NCI-H1694 treated with DMSO at 0.1 percent for 48 hours (cell line): ENCODE data around the gene MAP1B.
"Not testable (repeated sequence)": the region's sequence is repeated elsewhere in the genome, so short reads cannot be mapped to it uniquely, and the experiment has no call there.

Experiments used
- DNase-seq: peaks from one replicate; lab custom pipeline; 2025; lab: John Stamatoyannopoulos, UW

MAP1B gene

DNA sequence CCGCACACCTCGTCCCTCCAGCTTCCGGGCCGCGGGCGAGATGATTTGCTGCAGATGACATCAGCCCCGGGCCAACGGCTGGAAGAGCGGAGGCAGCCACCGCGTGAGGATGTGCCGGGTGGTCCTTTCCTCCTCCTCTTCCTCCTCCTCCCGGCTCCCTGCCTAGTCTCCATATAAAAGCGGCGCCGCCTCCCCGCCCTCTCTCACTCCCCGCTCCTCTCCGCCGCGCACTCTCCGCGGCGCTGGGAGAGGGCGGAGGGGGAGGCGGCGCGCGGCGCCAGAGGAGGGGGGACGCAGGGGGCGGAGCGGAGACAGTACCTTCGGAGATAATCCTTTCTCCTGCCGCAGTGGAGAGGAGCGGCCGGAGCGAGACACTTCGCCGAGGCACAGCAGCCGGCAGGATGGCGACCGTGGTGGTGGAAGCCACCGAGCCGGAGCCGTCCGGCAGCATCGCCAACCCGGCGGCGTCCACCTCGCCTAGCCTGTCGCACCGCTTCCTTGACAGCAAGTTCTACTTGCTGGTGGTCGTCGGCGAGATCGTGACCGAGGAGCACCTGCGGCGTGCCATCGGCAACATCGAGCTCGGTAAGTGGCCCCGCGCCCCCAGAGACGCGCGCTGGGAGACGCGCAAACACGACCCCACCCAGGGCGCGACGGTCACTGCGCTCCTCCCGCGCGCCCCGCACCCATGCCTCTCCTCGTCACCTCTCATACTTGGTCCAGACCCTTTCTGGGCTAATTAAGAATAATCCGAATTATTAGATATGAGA is at the start of gene MAP1B:
MAP1B (plus strand) TSS at position 345 of the 770 bp plus-strand sequence; CDS start at position 402, 57 bp downstream.
- DNase-seq: peak; percentile 84

DNA sequence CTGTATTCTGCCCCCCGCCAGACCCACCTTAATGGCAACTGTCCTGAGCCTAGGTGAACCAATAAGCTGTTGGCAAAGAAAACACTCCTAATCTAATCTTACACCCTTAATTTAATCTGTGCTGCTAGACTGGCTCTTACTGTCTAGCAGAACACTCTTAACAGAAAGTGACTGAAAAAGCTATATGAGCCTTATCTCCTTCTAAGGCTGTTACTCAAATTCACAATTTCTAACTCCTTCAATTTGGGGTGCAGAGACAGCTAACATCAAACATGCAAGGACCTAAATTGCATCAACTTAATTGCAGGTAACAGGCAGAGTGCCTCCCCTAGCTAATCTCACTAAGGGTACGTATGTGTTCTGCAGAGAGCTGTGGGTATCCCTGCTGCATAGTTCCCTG is 49.5 kb upstream of the MAP1B start:
- DNase-seq: no peak

DNA sequence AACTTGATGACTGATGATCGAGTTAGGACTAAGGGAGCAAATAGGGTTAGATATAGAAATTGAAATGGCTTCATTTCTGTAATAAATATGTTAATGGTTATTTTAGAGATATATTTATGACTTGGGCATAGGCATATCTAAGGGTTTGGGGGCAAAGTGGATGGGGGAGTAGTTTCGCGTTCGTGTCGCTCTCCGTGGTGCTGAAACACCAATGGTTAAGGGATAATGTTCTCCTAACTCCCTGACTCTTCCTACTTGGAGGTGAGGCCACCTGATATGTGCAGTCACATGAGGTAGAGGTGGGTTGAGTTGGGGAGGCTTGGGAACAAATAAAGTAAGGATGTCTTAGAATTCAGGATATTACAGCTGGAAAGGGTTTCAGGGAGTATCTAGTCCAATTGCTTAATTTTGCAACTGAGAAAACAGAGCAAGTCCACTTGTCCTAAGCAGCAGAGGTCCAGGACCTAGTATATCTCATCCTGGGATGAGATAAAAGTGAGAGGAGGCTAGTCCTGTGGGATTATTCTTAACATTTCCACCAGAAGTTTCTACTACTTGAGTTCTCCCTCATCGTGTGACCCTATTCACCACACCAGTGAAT is 44.0 kb upstream of the MAP1B start:
- DNase-seq: no peak

DNA sequence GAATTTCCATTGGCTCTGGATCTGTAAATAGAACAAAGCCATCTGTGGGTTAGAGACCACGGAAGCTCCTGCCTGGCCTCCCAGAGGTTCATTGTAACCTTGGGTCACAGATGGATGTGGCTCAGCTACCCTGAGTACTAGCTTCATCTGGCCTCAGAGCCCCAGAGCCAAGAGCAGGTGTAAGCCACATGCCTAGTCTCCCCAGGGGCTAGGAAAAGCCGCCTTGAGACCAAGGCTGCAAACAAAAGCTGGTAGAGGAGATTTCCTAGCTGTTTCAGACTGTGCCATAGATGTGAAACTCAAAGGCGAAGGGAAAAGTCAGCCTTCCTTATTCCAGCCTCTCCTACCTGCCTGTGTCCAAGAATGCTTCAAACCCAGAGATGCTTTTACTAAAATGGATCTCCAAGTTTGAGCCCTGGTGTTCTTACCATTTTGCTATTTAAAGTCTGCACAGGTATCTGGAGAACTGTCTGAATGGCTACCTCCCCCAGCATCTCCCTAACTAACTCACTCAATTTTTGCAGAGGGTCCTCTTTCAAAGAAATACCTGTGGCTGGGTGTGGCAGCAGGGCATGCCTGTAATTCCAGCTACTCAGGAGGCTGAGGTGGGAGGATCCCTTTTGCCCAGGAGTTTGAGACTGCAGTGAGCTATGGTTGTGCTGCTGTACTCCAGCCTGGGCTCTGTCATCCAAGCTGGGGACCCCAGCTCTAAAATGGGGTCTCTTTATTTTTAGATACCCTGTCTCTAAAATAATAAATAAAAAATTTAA is 42.3 kb upstream of the MAP1B start:
- peak; percentile 46 for DNase-seq

DNA sequence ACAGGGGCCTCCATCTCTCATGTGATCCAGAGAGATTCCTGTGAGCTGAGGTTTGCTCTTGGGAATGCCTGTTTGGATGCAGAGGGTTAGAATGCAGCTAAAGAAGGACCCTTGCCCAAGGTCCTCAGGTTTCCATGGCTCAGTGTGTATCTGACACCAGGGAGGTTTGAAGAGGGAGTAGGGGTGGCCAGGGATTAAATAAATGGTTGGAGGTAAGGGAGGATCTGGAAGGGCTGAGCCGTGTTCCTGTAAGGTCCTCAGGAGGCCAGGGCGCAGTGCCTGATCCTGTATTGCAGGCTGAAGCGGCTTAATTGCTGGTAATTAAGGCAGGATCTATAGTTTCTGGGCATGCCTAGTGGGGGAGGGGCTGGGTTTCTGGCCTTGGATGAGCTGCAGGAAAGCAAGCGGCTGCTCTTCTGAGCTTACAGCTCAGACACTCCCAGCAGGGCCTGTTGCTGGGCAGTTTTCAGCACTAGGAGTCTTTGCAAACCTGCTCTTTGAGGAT is 41.5 kb upstream of the MAP1B start:
- DNase-seq: peak; percentile 52

DNA sequence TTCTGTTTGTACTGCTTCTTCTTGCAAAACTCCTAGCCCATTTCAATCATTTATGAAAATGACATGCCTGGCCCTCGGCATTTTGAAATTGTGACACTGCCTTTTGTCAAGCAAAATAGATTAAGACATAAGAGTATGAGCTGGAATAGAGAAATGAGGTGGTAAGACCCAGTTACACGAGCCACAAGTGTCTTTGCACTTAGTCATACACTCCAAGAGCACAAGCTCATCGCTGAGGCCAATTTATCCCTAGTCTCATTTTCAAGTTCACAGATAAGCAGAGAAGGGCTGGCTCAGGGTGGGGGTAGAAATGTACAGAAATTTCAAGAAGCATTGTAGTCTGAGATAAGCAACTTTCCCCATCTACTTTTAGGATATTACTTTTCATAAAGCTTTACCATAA is 40.6 kb upstream of the MAP1B start:
- DNase-seq: no peak

DNA sequence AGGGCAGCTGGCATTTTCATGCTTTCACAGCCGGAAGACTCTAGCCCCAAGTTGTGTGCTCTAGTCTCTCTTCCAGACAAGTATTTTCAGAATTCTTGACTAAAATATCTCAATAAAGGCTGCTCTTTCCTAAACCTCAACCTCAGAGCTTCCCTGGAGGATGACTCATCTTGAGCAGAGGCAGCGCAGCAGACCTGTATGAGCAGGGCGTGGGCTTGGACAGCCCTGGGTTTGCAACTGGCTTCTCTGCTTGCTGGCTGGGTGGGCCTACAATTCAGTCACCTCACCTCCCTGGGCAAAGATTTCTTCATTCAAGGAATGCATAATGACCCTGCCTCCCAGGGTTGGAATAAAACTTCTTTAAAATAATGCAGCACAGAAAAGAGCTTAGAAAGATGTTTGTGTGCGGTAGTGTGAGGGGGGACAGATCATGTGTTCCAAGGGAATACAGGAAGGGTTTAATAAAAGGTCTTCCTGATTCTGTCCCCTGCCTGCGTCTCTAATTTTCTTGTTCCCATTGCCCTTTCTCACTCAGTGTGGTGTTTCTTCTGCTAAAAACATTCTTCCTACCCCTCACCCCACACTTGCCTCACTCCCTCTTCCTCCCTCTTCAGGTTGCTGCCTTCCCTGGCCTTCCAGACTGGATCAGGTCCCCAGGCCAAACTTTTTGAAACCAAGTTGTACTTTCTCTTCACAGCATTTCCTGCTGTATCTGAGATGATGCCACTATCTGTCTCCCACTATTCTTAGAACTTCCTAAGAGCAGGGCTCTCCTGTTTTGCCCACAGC is 39.4 kb upstream of the MAP1B start:
- no peak for DNase-seq

DNA sequence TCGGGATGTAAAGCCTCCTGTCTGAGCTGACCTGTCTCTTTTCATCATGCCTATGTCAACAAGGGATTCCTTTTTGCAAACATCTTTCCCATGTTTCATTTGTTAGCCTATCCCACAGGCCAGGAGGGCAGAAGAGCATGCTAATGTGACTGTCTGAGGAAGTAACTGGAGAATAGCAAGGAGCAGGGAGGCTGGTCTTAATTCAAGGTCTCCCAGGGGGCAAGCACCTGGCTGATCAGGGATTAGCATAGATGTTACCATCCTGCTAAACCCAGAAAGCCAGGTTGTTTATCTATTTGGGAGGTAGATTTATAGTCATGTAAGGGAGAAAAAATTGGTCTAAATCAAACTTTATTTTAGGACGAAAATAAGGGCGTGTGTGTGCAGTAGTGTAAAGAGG is 36.7 kb upstream of the MAP1B start:
- DNase-seq: no peak

DNA sequence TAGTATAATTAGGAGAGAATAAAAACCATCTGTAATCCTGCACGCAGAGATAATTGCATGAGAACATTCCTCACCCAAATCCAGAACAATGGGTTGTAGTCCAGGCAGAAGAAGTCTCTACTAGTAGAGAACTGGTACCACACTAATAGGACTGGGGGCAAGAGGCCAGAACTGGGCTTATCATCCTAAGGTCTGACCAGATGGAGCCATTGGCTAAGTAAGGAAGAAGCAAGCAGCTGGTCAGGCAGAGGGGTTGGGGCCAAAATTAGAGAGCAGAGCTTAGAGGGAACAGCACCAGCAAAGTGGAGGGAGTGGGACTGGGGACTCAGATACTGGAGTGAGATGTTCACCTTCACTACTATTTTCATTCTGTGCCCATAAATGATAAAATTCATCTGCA is 35.4 kb upstream of the MAP1B start:
- no peak for DNase-seq

DNA sequence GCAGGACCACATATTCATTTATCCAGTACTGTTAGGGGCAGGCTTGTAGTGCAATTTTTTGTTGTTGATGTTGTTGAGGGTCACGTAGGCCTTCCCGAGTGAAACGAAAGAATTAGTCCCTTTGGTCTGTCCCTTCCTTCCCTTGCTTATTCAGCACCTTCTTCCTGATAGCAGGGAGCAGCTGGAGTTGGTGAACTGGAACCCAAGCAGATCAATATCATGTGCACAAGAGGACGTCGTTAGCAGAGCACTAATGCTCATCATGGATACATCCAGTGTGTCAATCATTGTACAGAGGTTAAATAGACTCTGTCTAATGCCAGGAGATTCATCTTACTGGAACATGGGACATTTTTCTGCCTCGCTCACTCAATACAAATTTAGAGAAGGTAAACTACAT is 33.0 kb upstream of the MAP1B start:
- DNase-seq: no peak

DNA sequence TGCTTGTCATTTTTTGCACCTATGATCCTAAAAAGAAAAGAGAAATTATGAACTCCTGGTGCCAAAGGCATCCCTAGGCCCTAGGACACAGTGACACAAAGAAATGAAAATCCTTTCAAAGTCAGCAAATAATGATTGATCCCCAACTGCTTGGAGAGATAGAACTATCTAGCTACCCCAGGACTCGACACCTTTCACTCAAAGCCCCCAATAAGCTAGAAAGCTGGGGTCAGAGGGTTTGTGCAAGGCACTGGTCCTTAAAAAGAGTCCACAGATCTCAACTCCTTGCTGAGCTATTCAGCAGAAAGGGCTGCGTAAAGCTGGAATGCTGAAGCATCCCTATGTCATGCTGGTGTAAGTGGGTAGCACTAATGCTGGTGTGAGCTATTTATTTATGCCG is 31.8 kb upstream of the MAP1B start:
- DNase-seq: no peak

DNA sequence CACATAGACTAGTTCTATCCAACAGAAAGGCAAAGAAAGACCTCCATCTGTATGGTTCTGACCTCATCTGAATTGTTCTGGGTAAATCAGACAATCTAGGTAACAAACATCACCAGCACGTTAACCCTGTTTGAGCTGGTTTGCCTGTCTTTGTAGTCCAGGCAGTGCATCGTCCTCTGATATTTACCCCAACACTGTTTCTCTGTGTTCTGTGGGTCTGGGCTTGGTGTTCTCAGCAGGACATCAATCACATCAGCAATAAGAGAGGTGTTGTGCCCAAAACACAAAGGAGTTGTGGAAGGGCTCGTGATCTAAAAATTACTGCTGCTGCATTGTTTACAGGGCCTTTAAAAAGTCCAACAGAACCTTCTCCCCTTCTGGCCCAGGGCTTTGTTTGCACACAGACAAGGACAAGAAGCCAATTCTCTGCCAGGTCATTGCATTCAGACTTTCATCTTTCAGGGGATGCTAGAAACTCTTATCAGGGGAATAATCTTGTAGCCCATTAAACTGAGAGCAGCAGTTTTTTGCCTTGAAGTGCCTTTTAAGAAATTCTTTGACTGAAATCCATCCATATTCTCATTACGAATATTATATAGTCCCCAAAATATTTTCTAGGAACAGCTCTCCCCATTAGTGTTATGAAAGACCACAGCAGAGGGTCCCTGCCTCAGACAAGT is 30.5 kb upstream of the MAP1B start:
- DNase-seq: no peak

DNA sequence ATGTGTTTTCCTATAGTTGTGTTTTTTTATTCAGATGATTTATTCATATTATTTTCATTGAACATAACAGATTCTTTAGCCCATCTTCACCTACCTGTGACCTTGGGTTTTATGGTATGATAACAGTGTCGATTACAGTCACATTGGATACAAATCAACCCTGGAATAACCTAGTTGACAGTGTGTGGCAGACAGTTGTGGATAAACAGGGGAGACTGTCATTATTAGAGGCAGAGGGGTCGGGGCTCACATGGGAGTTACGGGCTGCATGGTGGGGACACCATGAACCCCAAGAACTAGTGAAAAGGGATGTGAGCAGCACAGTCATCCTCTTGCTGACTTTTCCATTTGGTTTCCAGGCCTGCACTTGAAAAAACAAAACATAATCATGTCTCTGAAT is 29.9 kb upstream of the MAP1B start:
- no peak for DNase-seq

DNA sequence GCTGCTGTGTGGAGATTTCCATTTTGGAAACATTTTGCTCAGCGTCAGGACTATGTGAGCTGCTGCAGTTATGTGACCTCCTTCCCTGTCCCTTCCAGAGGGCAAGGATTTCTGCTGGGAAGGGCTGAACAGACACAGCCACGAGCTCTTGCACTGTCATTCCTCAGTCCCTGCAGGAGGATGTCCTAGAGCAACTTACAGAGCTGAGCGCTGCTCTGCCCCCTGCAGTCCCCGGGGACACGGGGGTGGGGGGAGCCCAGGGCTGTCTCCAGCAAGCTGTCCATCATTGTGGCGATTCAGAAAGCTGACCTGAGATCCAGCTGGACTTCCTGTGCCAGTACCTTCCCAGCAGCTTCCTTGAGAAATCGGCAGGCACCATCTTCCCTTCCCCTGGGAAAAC is 28.0 kb upstream of the MAP1B start:
- DNase-seq: no peak

DNA sequence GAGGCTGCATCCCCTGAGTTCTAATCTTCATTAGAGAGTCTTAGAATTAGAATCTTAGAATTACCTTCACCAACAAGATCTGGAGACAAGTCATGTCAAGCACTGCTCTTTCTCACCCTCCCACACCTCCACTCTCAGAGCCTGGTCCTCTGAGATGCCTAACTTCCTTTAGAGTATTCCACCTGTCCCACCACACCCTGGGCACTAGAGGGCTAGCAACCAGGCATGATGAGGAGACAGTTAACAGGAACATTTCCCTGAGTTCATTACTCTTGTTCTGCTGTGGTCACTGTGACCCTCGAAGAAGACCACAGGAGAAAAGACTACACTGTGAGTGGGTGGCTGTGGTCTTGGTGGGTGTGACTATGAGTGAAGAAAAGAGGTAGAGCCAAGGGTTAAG is 25.2 kb upstream of the MAP1B start:
- no peak for DNase-seq

DNA sequence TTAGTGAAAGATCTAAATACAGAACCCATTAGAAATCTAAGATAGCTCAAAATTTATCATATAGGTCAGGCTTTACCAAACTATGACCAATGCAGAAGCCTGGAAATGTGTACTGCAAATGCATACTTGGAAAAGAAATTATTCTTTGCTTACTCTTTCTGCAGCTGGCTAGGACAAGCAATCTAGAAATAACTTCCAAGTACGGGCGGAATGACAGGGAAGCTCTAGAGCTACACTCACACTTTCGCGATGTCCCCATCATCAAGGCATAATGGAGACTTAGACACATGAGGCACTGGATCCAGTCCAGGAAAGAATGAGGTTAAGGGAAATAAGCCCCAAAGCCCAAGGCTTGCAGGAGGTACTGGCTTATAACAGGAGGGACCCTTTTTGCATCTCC is 22.4 kb upstream of the MAP1B start:
- no peak for DNase-seq

DNA sequence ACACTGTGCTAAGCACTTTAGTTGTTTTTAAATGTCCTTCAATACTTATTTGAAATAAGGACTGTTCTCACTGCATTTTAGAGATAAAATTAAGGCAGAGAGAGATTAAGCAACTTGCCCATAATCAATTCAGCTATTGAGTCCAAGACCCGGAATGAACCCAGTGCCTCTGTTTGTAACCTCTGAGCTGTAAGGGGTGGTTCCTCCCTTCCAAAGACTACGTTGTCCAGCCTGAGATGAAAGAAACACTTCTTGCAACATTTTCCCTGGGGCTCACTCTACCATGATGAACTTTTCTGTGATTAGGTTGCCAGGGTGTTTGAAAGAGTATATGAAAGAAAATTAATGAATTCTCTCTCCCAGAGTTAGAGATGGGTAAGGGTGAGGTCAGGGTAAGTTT is 22.0 kb upstream of the MAP1B start:
- no peak for DNase-seq

DNA sequence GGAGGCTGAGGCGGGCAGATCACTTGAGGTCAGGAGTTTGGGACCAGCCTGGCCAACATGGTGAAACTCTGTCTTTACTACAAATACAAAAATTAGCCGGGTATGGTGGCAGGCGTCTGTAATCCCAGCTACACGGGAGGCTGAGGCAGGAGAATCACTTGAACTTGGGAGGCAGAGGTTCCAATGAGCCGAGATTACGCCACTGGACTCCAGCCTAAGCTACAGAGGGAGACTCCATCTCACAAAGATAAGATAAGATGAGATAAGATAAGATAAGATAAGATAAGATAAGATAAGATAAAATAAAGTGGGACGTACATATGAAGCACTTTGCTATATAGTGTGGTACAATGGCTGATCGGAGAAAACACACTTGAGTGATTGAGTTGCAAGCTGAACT is 17.6 kb upstream of the MAP1B start:
- not testable (repeated sequence) for DNase-seq

DNA sequence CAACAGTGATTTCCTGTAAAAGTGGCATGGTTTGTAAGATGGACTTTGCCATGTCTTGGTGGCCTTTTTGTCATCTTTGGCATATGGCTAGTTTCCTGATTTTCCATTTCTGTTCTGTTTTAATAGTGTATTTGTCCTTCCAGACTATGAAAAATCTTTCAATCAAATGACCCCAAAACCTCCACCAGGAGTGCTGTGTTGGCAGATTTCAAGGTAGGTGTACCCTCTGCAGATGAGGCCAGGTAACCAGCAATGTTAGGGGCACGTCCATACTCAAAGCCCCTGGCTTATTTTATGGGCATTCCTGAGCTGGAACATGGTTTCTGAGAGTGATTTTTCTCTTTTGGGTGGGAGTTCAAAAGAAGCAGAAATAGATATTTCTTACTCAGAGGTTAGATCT is 15.2 kb upstream of the MAP1B start:
- DNase-seq: no peak

DNA sequence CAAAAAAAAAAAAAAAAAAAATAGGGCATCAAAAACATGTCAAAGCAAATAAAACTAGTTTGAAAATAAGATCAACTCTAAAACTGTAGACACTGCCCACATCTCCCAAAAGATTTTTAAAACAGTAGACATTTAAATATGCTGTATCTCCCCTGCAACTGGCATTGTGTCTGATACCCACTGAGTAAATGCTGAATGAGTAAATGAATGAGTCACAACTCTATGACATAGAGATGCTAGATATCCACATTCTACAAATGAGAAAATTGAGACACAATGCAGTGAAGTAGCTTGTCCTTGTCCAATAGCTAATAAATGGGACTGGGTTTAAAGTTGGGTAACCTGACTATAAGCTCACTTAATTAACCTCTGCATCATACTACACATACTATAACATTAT is 14.1 kb upstream of the MAP1B start:
- DNase-seq: no peak

DNA sequence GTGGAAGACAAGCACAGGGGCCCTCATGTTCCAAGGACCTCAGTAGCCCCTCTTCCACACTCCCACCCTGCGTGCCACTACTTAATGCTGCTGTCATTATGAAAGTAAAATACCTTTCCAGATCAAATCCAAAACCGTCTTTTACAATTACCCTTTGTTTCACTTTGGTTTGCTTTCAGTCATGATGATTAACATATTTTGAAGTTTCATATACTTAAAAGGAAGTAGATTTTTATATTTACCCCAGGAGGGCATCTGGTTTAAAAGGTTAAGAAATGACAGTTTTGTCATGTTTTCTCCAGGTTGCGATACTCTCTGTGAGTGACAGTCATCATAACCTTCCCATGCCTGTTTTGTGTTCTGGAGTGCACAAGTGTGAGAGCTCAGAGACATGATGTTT is 13.5 kb upstream of the MAP1B start:
- no peak for DNase-seq
